ENCODE results near the gene HPCAL1.
A peak's percentile ranks its signal among the peaks of the same experiment; 100 is the strongest.

The HPCAL1 gene

DNA sequence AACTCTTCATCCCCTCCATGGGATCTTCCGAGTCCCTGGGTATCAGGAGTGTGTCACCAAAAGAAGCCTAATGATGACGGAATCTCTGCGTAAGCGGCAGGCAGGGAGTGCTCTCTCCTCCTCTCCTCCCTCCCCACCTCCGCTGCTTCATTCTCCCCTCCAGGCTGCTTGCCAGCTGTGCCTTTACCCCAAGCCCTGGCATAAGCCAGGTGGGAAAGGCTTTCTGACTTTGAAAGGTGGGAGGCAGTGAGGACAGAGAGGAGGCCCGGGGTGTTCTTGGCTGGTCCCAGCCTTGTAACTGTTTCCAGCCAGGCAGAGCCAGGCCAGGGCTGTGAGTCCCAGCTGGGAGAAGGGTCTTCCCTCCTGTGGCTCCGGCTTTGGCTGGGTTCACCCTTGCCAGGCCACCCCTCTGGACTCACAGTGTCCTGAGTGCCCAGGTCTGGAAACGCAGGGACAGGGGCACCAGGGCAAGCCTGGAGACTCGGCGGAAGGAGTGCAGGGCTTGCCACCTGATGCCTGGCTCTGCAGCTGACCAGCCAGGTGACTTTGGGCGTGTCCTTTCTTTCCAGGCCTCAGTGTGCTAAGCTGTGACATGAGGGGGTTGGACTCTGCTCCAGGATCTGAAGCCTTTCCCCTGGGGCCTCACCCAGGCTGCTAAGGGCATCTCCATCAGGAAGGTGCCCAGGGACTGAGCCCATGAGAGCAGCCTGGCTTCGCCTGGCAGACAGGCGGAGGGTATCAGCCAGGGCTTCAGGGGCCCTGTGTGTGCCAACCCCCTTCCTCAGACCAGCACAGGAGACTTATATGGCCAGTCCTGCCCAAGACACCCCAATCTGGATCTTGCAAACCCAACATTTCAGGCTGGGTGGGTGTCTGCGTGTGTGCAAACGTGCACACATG is 32.7 kb upstream of the HPCAL1 start:
- peak; percentile 28 for DNase-seq

GRCh38 chr2:10271509-10271908 is 31.2 kb upstream of the HPCAL1 start:
- no peak for DNase-seq

GRCh38 chr2:10271946-10272345 is 30.8 kb upstream of the HPCAL1 start:
- no peak for DNase-seq

DNA sequence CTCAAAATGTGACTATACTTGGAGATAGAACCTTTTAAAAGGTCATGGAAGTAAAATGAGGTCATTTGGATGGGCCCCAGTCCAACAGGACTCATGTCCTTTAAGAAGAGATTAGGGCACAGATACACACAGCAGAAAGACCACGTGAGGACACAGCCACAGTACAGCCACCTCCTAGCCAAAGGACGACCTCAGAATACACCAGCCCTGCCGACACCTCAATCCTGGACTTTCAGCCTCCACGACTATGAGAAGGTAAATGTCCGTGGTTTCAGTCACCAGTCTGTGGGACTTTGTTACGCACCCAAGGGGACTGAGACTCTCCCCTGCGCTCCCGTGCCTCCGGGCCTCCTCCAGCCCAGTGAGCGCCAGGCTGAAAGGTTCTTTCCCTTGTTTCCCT is 30.2 kb upstream of the HPCAL1 start:
- no peak for DNase-seq

- no peak for DNase-seq
These were observed 29.2 kb upstream of the HPCAL1 start for GRCh38 chr2:10273215-10274175.

GRCh38 chr2:10274376-10274775 is 28.3 kb upstream of the HPCAL1 start:
- DNase-seq, result no peak

- DNase-seq, result no peak
These were observed 27.5 kb upstream of the HPCAL1 start for GRCh38 chr2:10274983-10275802.

- no peak for DNase-seq
These were observed 26.0 kb upstream of the HPCAL1 start for GRCh38 chr2:10276481-10277292.

- DNase-seq, result no peak
These were observed 25.2 kb upstream of the HPCAL1 start for GRCh38 chr2:10277293-10278028.

DNA sequence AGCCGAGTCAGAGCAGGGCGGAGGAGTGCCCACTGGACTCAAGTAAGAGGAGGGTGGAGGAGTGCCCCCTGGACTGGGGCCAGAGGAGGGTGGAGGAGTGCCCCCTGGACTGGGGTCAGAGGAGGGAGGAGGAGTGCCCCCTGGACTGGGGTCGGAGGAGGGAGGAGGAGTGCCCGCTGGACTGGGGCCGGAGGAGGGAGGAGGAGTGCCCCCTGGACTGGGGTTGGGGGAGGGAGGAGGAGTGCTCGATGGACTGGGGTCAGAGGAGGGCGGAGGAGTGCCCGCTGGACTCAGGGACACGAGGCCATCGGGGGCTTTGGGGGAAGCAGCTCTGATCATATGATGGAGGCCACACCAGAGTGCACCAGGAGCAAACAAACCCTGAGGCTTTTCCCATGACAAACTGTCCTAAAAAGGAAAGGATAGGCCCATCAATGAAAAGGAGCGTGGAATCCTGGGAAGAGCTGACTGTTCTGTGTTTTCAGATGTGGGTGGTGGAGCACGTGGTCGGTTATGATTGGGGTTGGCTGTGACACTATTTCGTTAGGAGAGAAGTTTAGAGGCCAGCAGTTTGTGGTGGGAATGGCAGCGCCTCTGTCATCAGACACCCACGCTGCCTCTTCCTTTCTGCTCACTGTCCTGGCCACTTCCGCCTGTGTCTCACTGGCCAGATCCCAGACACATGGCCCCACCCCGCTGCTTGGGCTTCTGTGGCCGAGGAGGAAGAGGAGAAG is 24.5 kb upstream of the HPCAL1 start:
- no peak for DNase-seq

DNA sequence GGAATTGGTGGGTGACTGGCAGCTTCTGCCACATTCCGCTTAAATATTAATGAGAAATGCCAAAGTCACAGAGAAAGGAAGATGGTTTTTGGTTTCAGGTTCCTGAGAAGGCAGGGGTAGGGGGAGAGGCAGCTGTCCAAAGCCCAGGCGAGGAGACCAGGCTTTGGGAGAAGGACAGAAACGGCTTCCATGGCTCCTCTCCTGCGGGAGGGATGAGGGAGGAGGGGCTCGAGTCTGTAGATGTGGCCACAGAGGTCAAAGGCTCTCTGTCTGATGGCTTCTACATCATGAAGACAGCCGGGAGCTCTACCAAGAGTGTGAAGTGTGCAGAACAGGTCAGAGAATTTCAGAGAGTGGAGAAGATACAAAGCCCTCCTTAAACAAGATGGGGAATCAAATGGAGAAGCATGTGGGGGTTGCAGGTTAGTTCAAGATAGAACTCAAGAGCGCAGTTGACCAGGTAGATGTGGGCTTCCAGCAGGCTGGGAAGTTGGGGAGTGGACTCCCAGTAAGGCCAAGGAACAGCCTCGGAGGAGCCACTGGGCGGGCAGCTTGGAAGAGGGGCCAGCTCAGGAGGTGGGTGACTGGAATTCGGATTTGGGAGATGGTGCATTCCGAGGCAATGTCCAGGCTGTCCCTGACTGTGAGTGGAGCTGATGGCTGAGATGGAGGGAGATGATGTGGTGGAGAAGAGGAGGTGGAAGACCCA is 23.8 kb upstream of the HPCAL1 start:
- no peak for DNase-seq

- DNase-seq, result no peak
These were observed 23.2 kb upstream of the HPCAL1 start for GRCh38 chr2:10279472-10279870.

DNA sequence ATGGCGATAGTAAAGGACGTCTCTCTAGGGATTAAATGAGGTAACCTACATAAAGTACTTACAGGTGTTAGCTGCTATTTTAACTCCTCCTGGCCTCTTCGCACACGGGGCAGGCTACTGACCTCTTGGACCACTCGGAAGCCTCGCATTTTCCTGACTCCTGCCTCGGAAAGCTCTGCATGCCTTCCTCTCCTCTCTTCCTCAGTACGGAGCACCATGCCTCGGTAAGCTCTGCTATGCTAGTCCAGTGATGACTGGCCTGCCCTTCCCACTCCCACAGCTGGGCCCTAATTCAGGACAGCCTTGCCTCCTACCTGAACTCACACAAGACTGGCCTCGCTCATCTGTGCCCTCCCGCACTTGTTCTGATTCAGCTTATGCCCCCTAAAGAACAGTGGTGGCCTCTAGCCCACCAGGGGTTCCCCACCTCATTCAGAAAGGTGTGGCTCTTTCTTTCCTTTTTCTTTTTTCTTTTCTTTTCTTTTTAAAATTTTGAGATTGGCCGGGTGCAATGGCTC is 22.7 kb upstream of the HPCAL1 start:
- DNase-seq, result no peak

- DNase-seq, result no peak
These were observed 20.8 kb upstream of the HPCAL1 start for GRCh38 chr2:10281891-10282290.

DNA sequence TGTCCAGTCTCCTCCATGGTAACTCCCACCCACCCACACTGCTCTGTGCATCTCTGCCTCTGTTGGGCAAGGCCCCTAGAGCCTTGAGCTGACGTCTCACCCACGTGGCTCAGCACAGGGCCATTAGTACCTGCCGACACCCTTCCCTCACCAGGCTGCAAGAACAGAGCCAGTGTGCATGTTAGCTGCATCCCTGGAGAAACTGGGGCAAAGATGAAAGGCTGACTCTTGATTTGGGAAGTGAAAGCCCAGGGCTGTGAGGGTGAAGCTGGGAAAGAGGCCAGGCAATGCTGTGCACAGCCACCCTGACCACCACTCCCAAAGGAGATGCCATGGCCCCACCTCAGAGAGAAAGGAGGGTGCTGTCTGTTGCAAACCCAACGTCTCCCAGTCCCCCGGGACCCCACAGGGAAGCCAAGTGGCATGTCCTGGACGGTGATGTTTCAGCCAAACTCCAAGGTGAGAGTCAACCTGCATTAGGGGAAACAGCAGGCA is 20.0 kb upstream of the HPCAL1 start:
- no peak for DNase-seq

DNA sequence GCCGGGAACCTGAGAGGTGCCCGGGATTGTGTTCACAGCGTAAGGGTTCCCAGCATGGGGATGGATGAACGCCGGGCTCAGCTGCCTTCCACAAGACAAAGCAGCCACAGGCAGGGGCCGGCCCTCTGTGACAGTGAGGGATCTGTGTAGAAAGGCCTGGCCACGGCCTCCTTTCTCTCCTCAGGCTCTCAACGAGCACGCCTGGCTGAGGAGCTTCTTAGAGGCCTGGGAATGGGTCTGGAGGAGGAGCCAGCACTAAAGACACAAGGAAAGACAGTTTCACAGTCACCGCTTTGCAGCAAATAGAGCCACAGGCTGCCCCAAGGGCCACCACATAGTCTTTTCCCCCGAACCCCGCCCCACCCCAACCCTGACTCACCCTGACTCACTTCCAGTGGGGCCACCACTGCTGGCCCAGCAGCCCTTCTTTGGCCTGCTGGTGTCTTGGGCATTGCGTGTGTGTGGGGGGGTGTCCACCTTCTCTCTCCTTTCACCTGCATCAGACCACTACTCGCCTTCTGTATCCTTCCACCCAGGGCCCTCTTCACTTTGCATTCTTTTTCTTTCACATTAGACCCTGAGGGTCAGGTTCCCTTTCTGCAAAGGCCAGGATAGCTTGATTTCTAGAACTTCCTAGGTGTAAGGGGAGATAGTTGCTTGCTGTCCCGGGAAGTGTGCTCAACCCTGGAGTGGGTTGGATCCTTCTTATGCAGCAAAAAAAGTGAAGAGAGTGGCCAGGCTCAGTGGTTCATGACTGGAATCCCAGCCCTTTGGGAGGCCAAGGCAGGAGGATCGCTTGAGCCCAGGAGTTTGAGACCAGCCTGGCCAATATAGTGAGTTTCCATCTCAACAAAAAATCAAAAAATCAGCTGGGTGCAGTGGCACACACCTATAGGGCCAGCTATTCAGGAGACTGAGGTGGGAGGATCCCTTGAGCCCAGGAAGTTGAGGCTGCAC is 19.3 kb upstream of the HPCAL1 start:
- DNase-seq, result no peak

DNA sequence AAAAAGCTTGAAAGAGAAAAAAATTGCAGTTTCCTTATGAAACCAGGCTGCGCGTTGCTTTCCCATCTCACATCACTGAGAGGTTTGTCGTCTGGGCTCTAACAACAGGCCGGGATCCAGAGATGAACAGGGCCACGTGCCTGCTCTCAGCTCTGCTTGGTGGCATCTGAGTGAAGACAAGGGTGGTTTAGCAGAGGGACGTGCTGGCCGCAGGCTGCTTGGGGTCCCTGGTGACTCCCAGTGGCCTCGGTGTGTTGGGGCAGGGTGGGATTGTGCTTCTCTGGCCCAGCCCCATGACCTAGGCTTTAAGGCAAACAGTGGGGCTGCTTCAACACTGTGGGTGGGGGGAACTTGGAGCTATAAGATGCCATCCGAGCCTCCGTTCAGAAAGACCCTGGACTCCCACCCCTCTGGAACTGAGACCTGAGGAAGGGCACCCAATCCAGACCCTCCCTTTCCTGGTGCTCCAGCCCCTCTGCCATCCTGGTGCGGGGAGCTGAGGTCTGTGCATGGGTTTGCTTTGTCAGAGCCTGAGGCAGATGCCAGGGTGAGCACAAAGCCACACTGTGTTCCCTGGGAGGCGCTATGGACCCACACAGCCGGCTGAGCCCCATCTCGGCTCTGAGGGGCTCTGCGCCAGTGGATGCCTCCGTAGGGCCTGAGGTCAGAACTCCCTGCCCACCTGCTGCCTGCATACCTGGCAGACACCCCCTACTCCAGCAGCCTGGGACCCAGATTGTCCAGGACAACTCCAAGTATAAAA is 18.4 kb upstream of the HPCAL1 start:
- no peak for DNase-seq
